Fibroblast of villous mesenchyme (primary cell): ENCODE measurements around the gene RBMX2. TPM values are rescaled to one million over a fixed set of nuclear protein-coding genes. Genes with fewer than 3 reads are reported as not detected.
A peak's percentile ranks its signal among the peaks of the same experiment; 100 is the strongest.
"Not testable (repeated sequence)": the region's sequence is repeated elsewhere in the genome, so short reads cannot be mapped to it uniquely, and the experiment has no call there.

Experiments used
- DNase-seq: peaks from one replicate; pipeline ENCODE4 v3.0.0-alpha.2; 2010; ENCODE audit warnings: low read depth
- H3K4me3 ChIP-seq: 2 replicates; pipeline ENCODE4 v1.5.1; 2011; ENCODE audit warnings: low read depth, mild to moderate bottlenecking, low read length
- total RNA-seq: library from RNA; depleted of rRNA; stranded (reverse); fragments of >200 nt; gene quantifications from 2 replicates; pipeline ENCODE4 v1.2.3, GENCODE V29; 2012
- TF ChIP-seq, protein P1 (sequence below): IDR thresholded peaks from 2 replicates; pipeline ENCODE4 v1.5.1; 2012; ENCODE audit warnings: low read depth, mild to moderate bottlenecking, low read length; ENCODE audit not compliant: insufficient read depth

RBMX2 gene, protein sequence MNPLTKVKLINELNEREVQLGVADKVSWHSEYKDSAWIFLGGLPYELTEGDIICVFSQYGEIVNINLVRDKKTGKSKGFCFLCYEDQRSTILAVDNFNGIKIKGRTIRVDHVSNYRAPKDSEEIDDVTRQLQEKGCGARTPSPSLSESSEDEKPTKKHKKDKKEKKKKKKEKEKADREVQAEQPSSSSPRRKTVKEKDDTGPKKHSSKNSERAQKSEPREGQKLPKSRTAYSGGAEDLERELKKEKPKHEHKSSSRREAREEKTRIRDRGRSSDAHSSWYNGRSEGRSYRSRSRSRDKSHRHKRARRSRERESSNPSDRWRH
- 17.3 and 17.4 TPM in 2 replicates for total RNA-seq

DNA sequence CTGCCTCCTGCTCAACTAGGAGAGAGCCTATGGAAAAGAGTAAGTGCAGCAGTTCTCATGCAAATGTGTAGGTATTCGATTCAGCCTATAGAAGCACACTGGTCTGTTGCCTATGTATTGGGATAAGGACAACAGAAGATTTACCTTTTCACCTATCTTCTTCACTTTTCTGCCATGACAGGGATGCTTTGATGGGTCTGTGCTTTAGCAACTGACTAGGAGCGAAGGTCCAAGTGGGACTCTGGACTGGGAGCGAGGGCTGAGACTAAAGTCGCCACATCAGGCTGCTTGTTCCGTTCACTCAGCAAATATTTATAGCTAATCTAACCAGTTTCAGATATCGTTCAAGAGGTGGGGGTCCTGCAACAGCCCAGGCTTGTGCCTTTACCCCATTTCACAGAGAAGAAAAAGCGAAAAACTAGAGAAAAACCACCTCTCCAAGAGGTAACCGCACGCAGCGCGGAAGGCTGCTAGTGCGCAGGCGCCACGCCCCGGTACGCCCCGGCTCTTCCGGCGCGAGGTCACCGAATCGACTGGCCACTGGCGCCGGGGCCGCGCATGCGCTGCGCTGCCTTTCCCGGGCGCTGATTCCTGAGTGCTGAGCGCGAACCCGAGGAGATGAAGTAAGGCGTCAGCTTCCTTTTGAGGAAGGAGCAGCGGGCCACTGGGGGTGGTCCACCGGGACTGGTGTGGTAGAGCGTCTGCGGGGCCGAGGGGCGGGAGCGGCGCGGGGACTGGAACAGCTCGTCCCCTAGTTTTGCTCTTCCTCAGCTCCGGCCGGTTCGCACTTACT is at the start of gene RBMX2:
TSS of gene RBMX2 (plus strand) at position 573 of the 793 bp plus-strand sequence. CDS start at position 619, 46 bp downstream.
- peak within 1 kb of the TSS; percentile 64 for H3K4me3 ChIP-seq
- TF ChIP-seq, protein P1, sequence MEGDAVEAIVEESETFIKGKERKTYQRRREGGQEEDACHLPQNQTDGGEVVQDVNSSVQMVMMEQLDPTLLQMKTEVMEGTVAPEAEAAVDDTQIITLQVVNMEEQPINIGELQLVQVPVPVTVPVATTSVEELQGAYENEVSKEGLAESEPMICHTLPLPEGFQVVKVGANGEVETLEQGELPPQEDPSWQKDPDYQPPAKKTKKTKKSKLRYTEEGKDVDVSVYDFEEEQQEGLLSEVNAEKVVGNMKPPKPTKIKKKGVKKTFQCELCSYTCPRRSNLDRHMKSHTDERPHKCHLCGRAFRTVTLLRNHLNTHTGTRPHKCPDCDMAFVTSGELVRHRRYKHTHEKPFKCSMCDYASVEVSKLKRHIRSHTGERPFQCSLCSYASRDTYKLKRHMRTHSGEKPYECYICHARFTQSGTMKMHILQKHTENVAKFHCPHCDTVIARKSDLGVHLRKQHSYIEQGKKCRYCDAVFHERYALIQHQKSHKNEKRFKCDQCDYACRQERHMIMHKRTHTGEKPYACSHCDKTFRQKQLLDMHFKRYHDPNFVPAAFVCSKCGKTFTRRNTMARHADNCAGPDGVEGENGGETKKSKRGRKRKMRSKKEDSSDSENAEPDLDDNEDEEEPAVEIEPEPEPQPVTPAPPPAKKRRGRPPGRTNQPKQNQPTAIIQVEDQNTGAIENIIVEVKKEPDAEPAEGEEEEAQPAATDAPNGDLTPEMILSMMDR: no peak
- DNase-seq: peak; percentile 71

DNA sequence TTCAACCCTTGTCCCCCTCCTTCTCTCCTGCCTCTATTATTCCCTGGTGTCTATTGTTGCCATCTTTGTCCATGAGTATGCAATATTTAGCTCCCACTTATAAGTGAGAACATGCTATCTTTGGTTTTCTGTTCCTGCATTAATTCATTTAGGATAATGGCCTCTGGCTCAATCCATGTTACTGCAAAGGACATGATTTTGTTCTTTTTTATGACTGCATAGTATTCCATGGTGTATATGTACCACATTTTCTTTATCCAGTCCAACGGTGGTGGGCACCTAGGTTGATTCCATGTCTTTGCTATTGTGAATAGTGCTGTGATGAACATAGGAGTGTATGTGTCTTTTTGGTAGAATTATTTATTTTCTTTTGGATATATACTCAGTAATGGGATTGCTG is 49.7 kb upstream of the RBMX2 start:
- not testable (repeated sequence) for H3K4me3 ChIP-seq, DNase-seq

DNA sequence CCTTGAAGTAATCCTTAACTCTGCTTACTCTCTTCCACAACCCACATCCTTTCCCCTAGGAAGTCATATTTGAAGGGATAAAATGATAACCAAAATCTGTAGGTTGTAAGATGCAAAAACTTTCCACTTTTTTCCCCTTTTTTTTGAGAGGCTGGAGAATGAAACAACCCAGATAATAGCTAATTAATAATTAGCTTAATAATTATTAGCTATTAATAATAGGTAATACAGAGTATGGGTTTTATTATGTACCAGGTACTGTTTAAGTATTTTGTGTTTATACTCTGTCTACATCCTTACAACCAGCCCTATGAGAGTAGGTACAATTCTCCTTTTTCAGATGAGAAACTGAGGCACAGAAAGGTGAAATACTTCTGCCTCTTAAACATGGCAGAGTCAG is 25.7 kb upstream of the RBMX2 start:
- DNase-seq: no peak
- H3K4me3 ChIP-seq: no peak overlapping the region
- TF ChIP-seq, protein P1: no peak

DNA sequence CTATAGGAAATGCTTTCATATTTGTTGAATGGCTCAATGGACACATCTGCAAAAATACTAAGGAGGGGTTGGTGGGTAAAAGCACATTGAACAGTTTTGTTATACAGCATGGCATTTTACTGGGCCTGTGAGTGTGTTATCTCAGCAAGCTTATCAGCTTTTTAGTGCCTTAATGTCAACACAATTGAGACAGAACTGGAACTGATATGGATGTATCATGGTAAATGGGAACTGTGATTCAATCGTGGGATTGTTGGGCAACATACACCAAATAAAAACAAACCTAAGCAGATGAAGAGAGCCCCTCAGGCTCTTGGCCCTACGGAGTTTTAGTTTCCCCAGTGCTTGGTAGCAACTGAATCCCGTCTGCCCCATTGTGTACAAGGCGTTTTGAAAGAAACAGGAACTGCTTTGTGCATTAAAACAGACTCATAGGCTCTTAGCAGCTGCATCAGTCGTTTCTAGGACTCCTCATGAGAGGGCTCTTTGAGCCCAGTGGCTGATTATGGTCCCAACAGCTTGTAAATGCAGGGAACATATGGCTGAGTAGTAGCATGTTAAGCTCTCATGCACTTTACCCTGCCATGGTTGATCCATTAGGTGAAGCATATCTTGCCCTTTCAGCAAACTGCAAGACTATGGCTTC is 23.6 kb upstream of the RBMX2 start:
- H3K4me3 ChIP-seq: no peak overlapping the region
- DNase-seq: peak; percentile 2
- TF ChIP-seq, protein P1: no peak

DNA sequence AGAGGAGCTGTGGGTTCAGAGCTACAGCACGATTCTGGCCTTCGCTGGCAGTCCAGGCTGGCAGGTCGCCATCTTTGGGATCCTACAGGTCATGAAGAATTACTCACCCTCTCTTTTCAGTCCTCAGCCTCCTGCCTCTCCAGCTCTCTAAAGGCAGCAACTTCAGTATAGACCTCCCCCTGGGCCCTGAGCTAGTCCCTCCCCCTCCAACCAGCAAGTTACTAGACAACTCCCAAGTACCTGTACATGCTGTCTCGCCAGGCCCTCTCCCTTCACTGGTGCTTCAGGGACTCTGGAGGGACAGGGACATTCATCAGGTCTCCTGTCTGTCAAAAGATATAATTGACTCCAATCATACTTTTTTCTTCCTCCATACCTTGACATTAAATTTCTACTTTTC is 16.3 kb upstream of the RBMX2 start, which contains the start of gene GPR119:
TSS of gene GPR119 (minus strand) at position 155 of the 400 bp plus-strand sequence. CDS start 227 bp downstream, outside the sequence.
- H3K4me3 ChIP-seq: no peak within 1 kb of the TSS
- TF ChIP-seq, protein P1: no peak

DNA sequence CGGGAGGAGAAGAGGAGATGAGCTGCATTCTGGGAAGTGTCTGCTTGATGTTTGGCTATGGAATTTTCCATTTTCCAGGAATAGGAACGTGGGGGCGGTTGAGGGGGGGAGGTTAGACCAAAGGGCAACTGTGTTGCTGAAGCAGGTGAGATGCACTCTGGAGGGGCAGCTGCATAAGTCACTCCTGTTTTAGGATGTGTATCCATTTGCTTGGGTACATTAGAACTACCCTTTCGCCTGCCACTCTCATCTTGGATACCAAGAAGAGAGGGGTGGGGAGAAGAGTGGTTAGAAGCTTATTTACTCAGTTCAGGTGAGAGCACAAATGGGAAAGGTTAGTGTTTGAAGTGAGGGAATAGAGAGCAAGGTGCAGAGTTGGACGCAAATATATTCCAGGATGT is 15.4 kb upstream of the RBMX2 start:
- TF ChIP-seq, protein P1: no peak
- no peak overlapping the region for H3K4me3 ChIP-seq

More for the DNA sequence above, 16.3 kb upstream of the RBMX2 start, which contains the start of gene GPR119:
- DNase-seq: no peak

More for the DNA sequence above, 15.4 kb upstream of the RBMX2 start:
- DNase-seq: no peak
